Left lung (tissue), 10 donors: ENCODE data around the gene CDH12. TPM values are rescaled to one million over a fixed set of nuclear protein-coding genes. Genes with fewer than 3 reads are reported as not detected.
"Not testable (repeated sequence)": the region's sequence is repeated elsewhere in the genome, so short reads cannot be mapped to it uniquely, and the experiment has no call there.

Experiments
- ATAC-seq: fragments of 200-7000 bp; cut with Tn5 transposase; one replicate; pipeline ENCODE4 v1.9.1; 2020; ENCODE audit warnings: moderate library complexity
- DNase-seq, 4 donors: peaks; one replicate each; pipeline ENCODE4 v3.0.0-alpha.2; 2013 to 2020
- H3K27ac ChIP-seq, 2 donors: fragments of 200-600 bp; sonication (generic) in 1 of 2; one replicate each; pipeline versions ENCODE4 v1.5.0 to v1.8.0; 2020 to 2021
- H3K27me3 ChIP-seq, 2 donors: fragments of 200-600 bp; sonication (generic) in 1 of 2; one replicate each; pipeline versions ENCODE4 v1.5.0 to v1.8.0; 2020 to 2021
- H3K36me3 ChIP-seq, 2 donors: fragments of 200-600 bp; sonication (generic) in 1 of 2; one replicate each; pipeline versions ENCODE4 v1.5.0 to v1.8.0; 2020 to 2021
- H3K4me1 ChIP-seq, 2 donors: fragments of 200-600 bp; one replicate each; pipeline ENCODE4 v1.8.0; 2021
- H3K4me3 ChIP-seq, 2 donors: fragments of 200-600 bp; sonication (generic) in 1 of 2; one replicate each; pipeline versions ENCODE4 v1.5.0 to v1.8.0; 2020 to 2021; ENCODE audit warnings: mild to moderate bottlenecking in 1 of 2
- H3K9me3 ChIP-seq, 2 donors: fragments of 200-600 bp; sonication (generic) in 1 of 2; one replicate each; pipeline versions ENCODE4 v1.5.0 to v1.8.0; 2020 to 2021
- intact Hi-C, 2 donors: fragments of 100-400 bp; cut with DNase I; formaldehyde crosslinking; loops; one replicate each; pipeline versions ENCODE4 v1.11.2 to v1.14.2; 2022
- polyA plus RNA-seq, 6 donors: library from polyadenylated mRNA; unstranded; fragments of 120-200 nt; gene quantifications; one replicate each; pipeline ENCODE4 v1.2.1, GENCODE V29; 2013; ENCODE audit not compliant: insufficient read length in 6 of 6
- total RNA-seq, 2 donors: library from RNA; stranded (reverse); fragmentation: NEBNext Ultra II Directional; extraction: Animal tissue kit (Norgen Biotek cat#: 25700); gene quantifications; one replicate each; pipeline ENCODE4 v1.2.1, GENCODE V29; 2021
- TF ChIP-seq, protein P1 (sequence below), 2 donors: fragments of 200-600 bp; sonication (generic) in 1 of 2; IDR thresholded peaks; one replicate each; pipeline versions ENCODE4 v1.5.0 to v1.8.0; 2021; ENCODE audit warnings: antibody characterized with exemption in 2 of 2
- donor health status: DM: no; HTN: yes; CAD: no.
- donor health status: DM: no; HTN: no; CAD: no.

The CDH12 gene
- total and polyA plus RNA-seq, 8 donors = 2.6 to 6.5 (median 5.2) TPM; not detected in 2

- TF ChIP-seq, protein P1, sequence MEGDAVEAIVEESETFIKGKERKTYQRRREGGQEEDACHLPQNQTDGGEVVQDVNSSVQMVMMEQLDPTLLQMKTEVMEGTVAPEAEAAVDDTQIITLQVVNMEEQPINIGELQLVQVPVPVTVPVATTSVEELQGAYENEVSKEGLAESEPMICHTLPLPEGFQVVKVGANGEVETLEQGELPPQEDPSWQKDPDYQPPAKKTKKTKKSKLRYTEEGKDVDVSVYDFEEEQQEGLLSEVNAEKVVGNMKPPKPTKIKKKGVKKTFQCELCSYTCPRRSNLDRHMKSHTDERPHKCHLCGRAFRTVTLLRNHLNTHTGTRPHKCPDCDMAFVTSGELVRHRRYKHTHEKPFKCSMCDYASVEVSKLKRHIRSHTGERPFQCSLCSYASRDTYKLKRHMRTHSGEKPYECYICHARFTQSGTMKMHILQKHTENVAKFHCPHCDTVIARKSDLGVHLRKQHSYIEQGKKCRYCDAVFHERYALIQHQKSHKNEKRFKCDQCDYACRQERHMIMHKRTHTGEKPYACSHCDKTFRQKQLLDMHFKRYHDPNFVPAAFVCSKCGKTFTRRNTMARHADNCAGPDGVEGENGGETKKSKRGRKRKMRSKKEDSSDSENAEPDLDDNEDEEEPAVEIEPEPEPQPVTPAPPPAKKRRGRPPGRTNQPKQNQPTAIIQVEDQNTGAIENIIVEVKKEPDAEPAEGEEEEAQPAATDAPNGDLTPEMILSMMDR (IDR thresholded peaks at IDR 0.05) = no peak
- H3K4me3 ChIP-seq = no peak overlapping the region
- H3K4me1 ChIP-seq = no peaks in the 10 kb centered on the region
- DNase-seq (no peak), ATAC-seq (no peak)
- intact Hi-C loops = no loop called here
- H3K27me3 ChIP-seq = no peaks in the 10 kb centered on the region
- no peak overlapping the region for H3K27ac ChIP-seq
- H3K9me3 ChIP-seq = no peaks in the 10 kb centered on the region
- H3K36me3 ChIP-seq = no peaks in the 10 kb centered on the region
Observed at GRCh38 chr5:22245770-22246169, 607.4 kb downstream of the CDH12 start.

DNA sequence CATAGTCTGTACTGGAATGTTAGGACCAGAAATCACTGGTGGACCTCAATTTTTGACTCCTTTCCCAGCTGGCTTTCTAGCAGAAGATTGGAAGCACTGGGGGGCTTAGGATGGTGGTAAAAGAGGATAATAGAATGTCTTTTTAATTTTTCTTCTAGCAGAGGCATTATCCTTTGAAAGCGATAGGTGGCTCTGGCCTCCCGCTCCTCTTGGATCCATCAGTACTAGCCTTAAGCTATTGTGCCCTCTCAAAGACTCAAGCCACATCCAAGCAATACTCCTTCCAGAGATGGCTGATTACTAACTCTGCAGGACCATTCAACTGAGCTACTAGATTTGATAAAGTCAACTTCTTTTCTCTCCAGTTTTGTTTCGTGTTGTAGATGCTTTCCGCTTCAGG lies 610.6 kb downstream of the CDH12 start:
- Histone ChIP-seq H3K4me1 (no peaks in the 10 kb centered on the region), H3K36me3 (no peaks in the 10 kb centered on the region), H3K9me3 (no peaks in the 10 kb centered on the region), H3K4me3 (no peak overlapping the region), H3K27ac (no peak overlapping the region), H3K27me3 (no peaks in the 10 kb centered on the region)
- TF ChIP-seq, protein P1 (IDR thresholded peaks at IDR 0.05) = no peak
- intact Hi-C loops = no loop called here
- ATAC-seq = no peak
- no peak for DNase-seq

GRCh38 chr5:22238047-22238446 lies 615.1 kb downstream of the CDH12 start:
- H3K27me3 ChIP-seq = no peaks in the 10 kb centered on the region
- H3K9me3 ChIP-seq = no peaks in the 10 kb centered on the region

DNA sequence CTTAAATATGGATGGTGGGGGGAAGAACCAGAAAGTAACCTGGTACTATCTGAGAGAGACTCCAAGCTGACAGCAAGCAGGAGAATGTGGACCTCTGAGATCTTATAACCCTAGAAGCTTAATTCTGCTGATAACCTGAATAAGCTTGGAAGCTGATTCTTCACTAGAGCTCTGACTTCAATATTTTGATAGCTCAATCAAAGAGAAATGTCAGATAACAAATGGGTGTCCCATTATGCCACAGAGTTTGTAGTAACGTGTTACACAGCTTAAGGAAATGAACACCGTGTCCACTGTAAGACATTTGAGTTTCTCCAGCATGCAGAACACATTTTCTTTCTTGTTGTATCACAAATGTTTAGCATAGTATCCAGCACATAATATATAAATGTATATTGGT lies 626.7 kb downstream of the CDH12 start:
- H3K9me3 ChIP-seq = no peaks in the 10 kb centered on the region
- H3K4me3 ChIP-seq = no peak overlapping the region
- no peak overlapping the region for H3K27ac ChIP-seq
- H3K4me1 ChIP-seq = no peaks in the 10 kb centered on the region
- DNase-seq = no peak
- no peak for ATAC-seq
- H3K27me3 ChIP-seq = no peaks in the 10 kb centered on the region
- H3K36me3 ChIP-seq = no peaks in the 10 kb centered on the region
- TF ChIP-seq, protein P1 (IDR thresholded peaks at IDR 0.05) = no peak
- intact Hi-C loops = no loop called here

More at GRCh38 chr5:22238047-22238446, 615.1 kb downstream of the CDH12 start:
- H3K4me3 ChIP-seq = no peak overlapping the region
- H3K4me1 ChIP-seq = no peaks in the 10 kb centered on the region
- H3K36me3 ChIP-seq = no peaks in the 10 kb centered on the region
- ATAC-seq (no peak), DNase-seq (no peak)
- intact Hi-C loops = no loop called here
- TF ChIP-seq, protein P1 (IDR thresholded peaks at IDR 0.05) = no peak
- no peak overlapping the region for H3K27ac ChIP-seq

GRCh38 chr5:22223079-22223478 lies 630.1 kb downstream of the CDH12 start:
- no peak overlapping the region for H3K4me3 ChIP-seq
- ATAC-seq = no peak
- TF ChIP-seq, protein P1 (IDR thresholded peaks at IDR 0.05) = no peak

GRCh38 chr5:22213703-22214495 lies 639.2 kb downstream of the CDH12 start:
- H3K4me3 ChIP-seq, H3K9me3 ChIP-seq, intact Hi-C loops, H3K36me3 ChIP-seq, H3K27me3 ChIP-seq, H3K27ac ChIP-seq, H3K4me1 ChIP-seq: not testable (repeated sequence)
- peak; percentile 66 for ATAC-seq
- DNase-seq = peak in 1 of 4 donors; percentile 7

More at GRCh38 chr5:22223079-22223478, 630.1 kb downstream of the CDH12 start:
- Histone ChIP-seq H3K27ac (no peak overlapping the region), H3K4me1 (no peaks in the 10 kb centered on the region), H3K9me3 (no peaks in the 10 kb centered on the region), H3K36me3 (no peaks in the 10 kb centered on the region), H3K27me3 (no peaks in the 10 kb centered on the region)
- intact Hi-C loops = no loop called here
- DNase-seq = no peak

DNA sequence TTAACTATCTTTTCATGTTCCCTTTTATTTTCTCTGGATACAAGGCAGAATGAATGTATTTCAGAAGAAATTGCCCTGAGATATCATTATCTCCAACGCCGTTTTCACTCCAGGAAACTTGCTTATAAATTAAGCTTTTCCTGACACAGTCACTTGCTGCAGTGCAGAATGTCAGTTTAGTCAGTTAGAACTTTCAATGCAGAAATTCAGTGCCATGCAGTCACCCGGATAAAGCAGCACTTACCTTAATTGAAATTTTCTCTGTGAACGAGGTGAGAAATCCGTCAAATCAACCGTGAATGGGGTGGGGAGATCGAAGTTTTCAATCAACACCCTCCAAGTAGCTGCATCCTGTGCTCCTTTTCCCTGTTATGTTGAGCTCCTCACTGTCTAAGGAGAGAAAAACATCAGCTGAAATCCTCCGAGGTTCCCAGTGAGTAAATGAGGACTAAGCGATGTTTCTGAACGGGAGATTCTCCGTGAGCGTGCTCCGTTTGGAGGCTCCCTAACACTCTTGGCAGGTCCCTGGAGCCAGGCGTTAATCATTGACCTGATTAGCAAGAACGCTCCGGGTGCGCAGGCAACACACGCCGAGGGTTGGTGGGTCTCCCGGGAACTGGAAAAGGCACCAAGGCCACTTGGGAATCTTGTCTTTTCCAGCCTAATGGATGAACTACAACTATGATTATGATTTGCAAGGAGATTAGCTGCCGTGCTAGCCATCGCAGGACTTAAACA lies 640.7 kb downstream of the CDH12 start:
- H3K4me3 ChIP-seq, H3K4me1 ChIP-seq, H3K27me3 ChIP-seq, H3K36me3 ChIP-seq, H3K27ac ChIP-seq, intact Hi-C loops, H3K9me3 ChIP-seq: not testable (repeated sequence)
- ATAC-seq (peak; percentile 74), DNase-seq (peak in 1 of 4 donors; percentile 16)

- H3K27ac ChIP-seq, intact Hi-C loops, ATAC-seq, H3K4me1 ChIP-seq, H3K36me3 ChIP-seq, H3K27me3 ChIP-seq, H3K4me3 ChIP-seq, H3K9me3 ChIP-seq, DNase-seq: not testable (repeated sequence)
Observed at GRCh38 chr5:22208463-22208862, 644.7 kb downstream of the CDH12 start.
